GM18498 (cell line): ENCODE measurements around the gene NFKBIZ.
A peak's percentile ranks its signal among the peaks of the same experiment; 100 is the strongest.
"Not testable (repeated sequence)": the region's sequence is repeated elsewhere in the genome, so short reads cannot be mapped to it uniquely, and the experiment has no call there.

Source experiments
- ATAC-seq: cut with Tn5 transposase; IDR thresholded peaks from one replicate; pipeline ENCODE4 v1.9.1; 2021; ENCODE audit warnings: mild to moderate bottlenecking, moderate library complexity; ENCODE audit not compliant: unreplicated experiment

Gene NFKBIZ

DNA sequence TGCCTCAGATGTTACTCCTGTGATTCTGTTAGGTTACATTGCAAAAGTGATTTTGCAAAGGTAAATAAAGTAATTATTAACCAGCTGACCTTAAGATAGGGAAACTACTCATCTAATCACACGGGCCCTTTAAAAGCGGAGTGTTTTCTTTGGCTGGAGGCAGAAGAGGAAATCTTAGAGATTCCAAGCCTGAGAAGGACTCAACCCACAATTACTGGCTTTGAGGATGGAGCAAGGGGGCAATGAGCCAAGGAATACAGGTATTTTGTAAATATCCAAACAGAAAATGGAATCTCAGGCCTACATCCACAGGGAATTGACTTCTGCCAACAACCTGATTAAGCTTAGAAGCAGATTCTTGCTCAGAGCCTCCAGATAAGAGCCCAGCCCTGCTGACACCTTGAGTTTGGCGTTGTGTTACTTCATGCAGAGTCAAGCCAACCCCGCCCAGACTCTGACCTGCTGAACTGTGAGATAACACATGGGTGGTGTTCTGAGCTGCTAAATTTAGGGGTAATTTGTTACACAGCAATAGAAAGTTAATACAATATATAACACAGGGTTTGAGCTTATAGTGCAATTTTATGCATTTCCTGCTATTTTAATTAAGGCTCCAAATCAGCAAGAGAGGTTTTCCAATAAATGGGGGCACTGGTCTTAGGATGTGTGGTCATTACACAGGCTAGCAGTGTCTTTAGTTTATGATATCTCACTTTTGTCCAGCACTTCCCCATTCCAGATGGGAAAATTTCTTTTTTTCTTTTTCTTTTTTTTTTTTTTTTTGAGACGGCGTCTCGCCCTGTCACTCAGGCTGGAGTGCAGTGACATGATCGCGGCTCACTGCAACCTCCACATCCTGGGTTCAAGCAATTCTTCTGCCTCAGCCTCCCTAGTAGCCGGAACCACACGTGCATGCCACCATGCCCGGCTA is 19.5 kb downstream of the NFKBIZ start:
- ATAC-seq, result no peak

DNA sequence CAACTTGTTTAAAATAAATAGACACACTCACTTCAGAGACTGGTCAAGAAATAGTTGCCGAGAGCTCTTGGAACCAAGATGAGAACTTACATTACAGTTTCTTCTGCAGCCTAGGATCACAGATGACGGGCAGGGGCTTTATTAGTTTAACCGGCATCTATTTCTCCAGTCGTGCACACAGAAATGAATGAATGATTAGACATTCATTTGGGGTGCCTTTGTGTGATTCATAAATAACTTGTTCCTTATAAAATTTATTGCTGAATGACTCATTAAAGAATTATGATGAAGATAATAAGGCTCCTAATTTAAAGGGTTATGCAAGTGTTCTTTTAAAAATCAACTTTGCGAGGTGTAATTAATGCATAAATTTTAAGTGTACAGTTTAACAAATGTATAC is 20.8 kb downstream of the NFKBIZ start:
- ATAC-seq, result no peak

DNA sequence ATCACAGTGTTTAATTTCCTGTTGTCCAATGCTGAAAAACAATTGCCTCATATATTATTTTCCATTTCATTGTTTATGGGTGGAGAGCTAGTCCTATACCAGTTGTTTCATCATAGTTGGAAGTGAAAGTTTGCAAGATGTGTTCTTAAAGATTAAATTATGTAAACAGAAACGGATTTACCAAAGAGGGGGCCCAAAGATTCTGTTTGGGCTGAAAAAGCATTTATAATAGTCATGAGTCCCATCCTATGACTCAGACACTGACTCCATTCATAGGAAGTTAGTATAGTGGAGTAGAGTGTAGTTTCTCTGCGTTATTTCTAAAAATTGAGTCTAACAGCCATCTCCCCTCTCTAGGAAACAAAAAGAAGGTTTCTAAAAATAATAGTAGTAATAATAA is 24.3 kb downstream of the NFKBIZ start:
- ATAC-seq, result no peak

GRCh38 chr3:101876142-101876541 is 26.8 kb downstream of the NFKBIZ start:
- ATAC-seq, result no peak

DNA sequence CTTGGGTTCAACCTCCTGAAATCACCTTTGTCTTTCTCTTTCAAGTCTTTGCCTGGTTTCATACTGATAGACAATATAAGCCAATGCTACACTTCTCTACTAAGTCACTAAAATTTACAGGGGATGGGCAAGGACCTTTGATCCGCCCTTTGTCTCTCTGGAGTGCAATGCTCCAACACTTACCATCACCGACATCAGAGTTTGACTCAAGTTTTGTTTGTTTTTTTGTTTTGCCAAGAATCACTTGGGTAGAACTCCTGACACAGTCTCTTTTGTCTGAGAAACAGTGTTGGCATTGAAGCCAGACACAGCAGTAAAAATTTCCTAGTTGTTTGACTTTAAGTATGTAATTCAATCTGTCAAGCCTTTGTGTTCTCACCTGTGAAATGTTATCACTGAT is 29.3 kb downstream of the NFKBIZ start:
- no peak for ATAC-seq

DNA sequence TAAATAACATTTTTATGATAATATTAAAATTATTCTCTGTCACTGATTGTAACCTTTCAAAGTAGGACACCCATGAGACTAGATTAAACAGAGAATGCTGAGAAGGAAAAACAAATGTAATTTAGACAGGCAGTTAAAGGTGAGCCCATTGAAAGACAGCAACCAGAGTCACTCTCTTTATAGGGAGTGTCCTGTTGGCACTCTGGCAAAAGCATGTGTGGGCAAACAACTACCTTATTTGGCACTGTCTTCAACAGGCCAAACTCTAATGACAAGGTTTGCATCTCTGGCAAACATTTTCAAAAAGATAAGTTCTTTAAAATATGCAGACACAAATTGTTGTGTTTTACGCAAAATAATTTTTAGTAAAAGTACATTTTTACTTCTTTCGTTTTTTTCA is 29.8 kb downstream of the NFKBIZ start:
- no peak for ATAC-seq

DNA sequence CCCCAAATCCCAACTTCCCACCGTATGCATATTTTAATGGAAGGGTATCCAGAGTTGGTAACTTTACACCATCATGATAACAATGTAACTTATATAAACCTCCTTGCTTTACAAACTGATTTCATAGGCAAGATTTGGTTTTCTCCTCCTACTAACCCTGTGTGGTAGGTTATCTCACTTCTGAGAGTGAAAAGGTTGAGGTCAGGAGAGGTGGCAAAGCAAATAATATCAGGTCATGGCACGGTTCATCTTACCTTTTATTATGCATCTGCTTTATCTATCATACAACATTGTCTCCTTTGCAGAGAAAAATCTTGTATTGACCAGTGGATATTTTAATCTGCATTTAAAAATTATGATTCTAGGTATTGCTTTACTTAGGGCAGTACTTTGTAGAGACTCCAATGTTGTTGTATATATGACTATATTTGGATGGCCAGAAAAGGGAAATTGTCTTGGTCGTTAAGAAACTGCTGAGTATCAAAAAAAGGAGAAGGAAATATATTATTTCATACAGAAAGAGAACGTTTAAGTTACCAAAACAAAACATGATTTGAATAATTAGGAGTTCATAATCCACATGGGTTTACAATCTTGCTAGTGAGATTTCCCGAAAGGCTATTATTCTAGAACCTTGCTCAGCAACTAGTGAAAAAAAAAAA is 30.4 kb downstream of the NFKBIZ start:
- no peak for ATAC-seq

- no peak for ATAC-seq
These were observed 35.5 kb downstream of the NFKBIZ start for GRCh38 chr3:101884776-101885175.

DNA sequence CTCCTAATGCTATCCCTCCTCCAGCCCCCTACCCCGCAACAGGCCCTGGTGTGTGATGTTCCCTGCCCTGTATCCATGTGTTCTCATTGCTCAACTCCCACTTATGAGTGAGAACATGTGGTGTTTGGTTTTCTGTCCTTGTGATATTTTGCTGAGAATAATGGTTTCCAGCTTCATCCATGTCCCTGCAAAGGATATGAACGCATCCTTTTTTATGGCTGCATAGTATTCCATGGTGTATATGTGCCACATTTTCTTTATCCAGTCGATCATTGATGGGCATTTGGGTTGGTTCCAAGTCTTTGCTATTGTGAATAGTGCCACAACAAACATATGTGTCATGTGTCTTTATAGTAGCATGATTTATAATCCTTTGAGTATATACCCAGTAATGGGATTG is 36.3 kb downstream of the NFKBIZ start:
- not testable (repeated sequence) for ATAC-seq

- ATAC-seq, result no peak
These were observed 37.3 kb downstream of the NFKBIZ start for GRCh38 chr3:101886626-101887025.

DNA sequence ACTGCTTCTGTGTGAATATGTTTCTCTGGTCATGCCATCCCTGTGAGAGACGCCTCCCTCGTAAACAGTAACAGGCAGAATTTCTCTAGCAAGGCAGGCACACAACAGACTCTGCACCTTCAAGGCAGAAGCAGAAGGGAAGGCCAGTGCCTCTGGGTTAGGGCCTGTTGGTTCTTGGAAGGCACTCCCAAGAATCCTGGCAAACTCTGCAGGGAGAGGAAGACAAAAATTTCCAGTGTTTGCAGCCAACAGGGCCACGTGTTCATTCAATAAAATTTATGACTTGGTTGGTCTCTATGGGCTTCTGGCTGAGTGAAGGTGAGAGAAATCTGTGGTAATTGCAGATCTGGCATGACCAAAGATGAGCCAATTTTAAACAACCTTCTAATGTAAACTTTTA is 39.3 kb downstream of the NFKBIZ start:
- no peak for ATAC-seq

DNA sequence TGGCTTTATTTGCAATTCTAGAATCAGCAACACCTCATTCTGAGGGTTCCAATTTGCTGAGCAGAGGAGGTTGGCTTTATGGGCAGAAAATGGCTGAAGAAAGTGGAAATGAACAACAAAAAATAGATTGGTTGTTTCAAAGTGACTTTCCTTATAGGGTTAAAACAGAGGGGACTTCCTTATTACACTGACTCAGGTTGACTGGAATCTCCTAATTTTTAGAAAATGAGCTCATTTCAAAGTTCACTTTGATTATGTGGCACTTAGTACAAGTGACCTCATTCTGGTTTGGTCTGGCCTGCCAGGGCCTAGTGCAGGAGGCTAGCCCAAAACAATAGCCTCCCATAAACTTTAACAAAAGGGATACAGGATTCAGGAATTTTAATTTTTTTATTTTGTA is 41.4 kb downstream of the NFKBIZ start:
- ATAC-seq, result no peak

- ATAC-seq, result no peak
These were observed 43.3 kb downstream of the NFKBIZ start for GRCh38 chr3:101892648-101893047.

GRCh38 chr3:101896083-101896757 is 46.9 kb downstream of the NFKBIZ start:
- ATAC-seq, result no peak

DNA sequence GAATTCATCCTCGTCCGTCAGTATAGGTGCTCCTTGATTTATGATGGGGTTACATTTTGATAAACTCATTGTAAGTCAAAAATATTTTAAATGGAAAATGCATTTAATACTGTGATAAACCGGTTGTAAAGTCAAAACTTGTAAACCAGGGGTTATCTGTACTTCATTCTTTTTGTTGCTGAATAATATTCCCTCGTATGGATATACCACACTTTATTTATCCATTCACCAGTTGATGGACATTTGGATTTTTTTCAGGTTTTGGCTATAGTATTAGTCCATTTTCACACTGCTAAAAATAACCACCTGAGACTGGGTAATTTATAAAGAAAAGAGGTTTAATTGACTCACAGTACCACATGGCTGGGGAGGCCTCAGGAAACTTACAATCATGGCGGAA is 47.7 kb downstream of the NFKBIZ start:
- no peak for ATAC-seq

DNA sequence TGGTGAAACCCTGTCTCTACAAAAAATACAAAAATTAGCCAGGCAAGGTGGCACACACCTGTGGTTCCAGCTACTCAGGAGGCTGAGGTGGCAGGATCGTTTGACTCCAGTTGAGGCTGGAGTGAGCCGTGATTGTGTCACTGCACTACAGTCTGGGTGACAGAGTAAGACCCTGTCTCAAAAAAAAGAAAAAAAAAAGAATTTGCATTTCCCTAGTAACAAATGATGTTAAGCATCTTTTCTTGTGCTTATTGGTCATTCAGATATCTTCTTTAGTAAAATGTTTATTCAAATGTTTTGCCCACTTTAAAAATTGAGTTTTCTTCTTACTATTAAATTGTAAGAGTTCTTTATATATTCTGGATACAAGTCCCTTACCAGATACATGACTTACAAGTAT is 48.7 kb downstream of the NFKBIZ start:
- ATAC-seq, result no peak

- peak; percentile 95 for ATAC-seq
These were observed 49.4 kb downstream of the NFKBIZ start for GRCh38 chr3:101898752-101899169.

DNA sequence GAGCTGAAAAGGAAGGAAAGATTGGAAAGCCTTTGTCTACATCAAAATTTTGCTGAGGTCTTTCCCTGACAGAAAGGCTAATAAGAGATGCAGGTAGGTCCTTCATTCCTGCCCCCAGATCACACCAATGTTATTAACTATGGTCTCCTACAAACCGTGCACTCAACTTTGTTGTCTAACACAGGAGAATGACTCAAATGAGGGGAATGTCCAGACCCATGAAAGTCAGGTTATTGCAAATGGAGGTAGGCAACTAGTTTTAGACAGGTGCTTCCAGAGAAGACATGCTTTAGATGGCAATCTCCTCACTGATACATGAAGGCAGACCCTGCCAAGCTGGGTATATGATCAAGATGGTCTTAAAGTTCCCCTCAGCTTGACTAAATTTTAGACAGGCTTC is 51.0 kb downstream of the NFKBIZ start:
- no peak for ATAC-seq

DNA sequence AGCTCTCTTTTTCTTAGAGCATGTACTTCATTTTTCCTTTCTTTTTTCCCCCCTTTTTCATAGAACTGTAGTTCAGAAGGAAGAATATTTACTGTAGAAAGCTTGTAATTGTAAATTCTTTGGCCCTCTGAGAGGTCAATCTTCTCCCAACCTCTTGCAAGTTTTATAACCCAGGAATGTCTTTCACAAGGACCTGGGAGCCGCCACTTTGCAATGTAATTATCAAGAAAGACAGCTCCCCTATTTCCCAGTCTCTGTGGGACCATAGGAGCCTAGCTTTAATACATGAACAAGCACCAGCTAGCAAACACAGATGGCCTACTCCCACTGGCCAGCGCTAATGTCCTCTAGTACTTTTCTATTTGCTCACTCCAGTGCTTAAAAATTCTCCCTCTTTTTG is 51.4 kb downstream of the NFKBIZ start:
- no peak for ATAC-seq

DNA sequence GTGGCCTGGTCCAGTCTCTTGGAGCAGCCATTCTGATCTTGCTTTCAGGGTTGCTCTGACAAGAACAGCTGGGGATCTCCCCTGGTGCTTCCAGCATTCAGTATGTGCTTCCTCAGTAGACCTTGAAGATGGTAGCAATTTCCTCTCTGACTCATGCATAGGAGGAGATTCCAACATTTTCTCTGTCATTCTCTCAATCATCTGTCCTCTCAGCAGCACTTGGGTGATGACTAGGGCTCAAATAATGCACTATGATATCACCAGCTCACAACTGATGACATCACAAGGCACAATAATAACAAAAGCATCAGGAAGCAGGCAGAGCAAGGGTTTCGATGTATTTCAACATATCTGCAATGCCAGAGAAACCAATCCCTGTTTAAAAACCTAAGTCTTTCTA is 52.7 kb downstream of the NFKBIZ start:
- ATAC-seq, result peak; percentile 50

GRCh38 chr3:101903451-101903871 is 54.1 kb downstream of the NFKBIZ start:
- ATAC-seq, result no peak

DNA sequence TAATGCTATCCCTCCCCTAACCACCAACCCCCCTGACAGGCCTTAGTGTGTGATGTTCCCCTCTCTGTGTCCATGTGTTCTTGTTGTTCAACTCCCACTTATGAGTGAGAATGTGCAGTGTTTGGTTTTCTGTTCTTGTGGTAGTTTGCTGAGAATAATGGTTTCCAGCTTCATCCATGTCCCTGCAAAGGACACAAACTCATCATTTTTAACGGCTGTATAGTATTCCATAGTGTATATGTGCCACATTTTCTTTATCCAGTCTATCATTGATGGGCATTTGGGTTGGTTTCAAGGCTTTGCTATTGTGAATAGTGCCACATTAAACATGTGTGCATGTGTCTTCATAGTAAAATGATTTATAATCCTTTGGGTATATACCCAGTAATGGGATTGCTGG is 56.3 kb downstream of the NFKBIZ start:
- ATAC-seq, result not testable (repeated sequence)
